ENCODE data around the gene SPSB3. TPM values are rescaled to one million over a fixed set of nuclear protein-coding genes. Genes with fewer than 3 reads are reported as not detected.

The SPSB3 gene
- polyA plus RNA-seq, 12 donors = 16.2 to 30.8 (median 22.0) TPM; not detected in 1

DNA sequence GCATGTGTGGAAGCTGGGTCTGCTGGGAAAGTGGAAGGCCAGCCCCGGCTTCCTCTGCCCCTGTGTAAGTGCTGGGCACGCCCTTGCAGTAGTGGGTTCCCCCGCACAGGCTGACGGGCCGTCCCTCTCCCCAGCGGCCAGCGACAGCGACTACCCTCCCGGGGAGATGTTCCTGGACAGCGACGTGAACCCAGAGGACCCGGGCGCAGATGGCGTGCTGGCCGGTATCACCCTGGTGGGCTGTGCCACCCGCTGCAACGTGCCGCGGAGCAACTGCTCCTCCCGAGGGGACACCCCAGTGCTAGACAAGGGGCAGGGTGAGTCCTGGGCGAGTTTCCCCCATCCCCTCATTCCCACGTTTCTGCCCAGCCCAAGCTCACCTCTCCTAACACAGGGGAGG, 16.5 kb downstream of the SPSB3 start:
- no peak for DNase-seq

DNA sequence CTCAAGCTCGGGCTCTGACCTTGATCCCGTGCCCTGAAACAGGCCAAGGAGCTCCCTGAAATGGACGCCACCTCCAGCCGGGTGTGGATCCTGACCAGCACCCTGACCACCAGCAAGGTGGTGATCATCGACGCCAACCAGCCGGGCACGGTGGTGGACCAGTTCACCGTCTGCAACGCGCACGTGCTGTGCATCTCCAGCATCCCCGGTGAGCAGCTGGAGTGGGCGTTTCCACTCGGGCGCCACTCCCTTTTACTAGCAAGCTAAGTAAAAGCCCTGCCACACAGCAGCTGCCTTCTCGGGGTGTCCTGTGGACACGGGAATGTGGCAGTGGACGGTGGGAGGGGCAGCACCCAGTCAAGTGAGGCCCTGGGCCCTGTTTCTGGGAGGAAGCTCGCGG, 17.4 kb downstream of the SPSB3 start:
- no peak for DNase-seq

DNA sequence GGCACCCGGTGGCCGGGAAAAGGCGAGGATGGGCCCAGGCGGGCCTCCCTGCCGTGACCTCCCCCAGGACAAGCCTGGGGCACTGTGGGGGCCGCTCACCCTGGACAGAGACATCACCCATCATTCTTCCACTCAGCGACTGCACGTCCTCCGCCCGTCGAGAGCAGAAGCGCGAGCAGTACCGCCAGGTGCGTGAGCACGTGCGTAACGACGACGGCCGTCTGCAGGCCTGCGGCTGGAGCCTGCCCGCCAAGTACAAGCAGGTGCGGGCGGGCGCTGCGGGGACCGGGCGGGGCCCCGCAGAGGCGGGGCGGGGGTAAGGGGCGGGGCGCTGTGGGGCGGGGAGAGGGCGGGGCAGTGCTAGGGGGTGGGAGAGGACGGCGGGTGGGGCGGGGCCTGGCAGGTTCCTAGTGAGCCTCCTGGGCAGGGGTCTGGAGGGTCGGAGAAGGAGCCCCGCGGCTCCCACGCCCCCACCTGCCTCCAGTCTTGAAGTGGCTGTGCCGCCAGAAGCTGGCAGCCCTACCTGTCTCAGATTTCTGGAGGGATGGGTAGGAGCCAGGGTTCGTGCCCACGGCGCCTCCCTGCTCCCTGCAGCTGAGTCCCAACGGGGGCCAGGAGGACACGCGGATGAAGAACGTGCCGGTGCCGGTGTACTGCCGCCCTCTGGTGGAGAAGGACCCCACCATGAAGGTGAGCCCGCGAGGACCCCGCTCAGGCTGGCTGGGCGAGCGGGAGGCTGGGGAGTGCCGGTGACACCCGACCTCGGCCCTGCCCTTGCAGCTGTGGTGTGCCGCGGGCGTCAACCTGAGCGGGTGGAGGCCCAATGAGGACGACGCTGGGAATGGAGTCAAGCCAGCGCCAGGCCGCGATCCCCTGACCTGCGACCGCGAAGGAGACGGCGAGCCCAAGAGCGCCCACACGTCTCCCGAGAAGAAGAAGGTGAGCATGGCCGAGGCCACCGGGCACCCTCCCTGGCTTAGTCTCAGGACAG, 18.6 kb downstream of the SPSB3 start:
- DNase-seq = no peak

DNA sequence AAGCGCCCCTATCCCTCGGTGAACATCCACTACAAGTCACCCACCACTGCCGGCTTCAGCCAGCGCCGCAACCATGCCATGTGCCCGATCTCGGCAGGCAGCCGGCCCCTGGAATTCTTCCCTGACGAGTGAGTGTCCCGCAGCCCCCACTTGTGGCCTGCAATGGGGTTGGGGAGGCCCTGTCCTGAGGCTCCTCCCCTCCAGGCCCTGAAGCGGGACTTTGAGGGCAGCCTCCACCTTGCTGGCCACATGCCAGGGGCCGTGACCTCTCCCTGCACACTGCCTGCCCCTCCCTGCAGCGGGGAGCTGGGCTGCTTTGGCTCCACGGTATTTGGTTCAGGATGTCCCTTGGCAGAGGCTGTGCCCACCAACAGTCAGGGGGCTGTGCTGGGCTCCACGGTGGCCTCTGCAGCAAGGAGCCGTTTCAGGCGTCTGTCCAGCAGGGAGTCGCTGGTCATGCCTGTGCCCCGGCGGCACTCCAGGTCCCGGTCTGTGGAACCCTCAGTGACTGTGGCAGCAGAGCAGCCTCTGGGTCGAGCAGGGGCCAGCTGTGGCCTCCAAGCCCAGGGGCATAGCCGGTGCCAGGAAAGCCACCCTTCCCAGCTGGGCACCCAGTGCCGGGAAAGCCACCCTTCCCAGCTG, 19.4 kb downstream of the SPSB3 start:
- DNase-seq = no peak

GRCh38 chr16:1762196-1762878, 20.0 kb downstream of the SPSB3 start:
- DNase-seq = no peak

GRCh38 chr16:1761751-1762150, 20.6 kb downstream of the SPSB3 start:
- DNase-seq = no peak

DNA sequence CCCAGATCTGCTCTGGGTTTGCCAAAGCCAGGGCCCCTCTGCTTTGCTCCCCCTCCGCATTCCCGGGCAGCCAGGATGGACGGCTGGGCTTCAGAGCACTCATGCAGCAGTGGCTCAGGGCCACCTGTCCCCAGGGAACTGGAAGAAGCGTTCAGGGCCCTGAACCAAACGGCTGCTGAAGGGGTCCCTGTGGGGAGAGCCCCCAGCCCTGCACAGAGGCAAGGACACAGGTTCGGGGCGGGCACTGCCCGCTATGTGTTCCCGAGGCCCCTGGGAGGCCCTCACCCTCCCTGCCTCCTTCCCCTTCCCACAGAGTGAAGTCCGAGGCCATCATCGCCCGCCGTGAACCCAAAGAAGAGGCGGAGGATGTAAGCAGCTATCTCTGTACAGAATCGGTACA, 21.5 kb downstream of the SPSB3 start:
- no peak for DNase-seq

GRCh38 chr16:1759511-1759910, 22.9 kb downstream of the SPSB3 start:
- no peak for DNase-seq

DNA sequence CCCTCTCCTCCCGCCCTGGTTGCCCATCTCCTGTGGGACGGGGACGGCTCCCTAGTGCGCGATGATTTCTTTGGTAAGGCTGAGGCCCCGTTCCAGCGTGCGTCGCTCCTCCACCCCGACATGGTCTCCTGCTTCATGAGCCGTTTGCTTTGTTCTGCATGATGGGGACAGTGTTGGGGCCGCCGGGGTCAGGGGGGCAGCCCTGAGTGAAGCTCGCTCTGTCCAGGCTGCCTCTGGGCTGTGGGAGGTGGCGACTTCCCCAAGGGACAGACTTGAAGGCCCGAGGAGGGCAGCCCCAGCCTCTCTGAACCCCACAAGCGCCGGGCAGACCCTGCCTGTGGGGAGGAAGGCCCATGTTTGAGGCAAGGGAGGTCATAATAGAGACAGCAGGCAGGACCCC, 23.4 kb downstream of the SPSB3 start:
- no peak for DNase-seq

DNA sequence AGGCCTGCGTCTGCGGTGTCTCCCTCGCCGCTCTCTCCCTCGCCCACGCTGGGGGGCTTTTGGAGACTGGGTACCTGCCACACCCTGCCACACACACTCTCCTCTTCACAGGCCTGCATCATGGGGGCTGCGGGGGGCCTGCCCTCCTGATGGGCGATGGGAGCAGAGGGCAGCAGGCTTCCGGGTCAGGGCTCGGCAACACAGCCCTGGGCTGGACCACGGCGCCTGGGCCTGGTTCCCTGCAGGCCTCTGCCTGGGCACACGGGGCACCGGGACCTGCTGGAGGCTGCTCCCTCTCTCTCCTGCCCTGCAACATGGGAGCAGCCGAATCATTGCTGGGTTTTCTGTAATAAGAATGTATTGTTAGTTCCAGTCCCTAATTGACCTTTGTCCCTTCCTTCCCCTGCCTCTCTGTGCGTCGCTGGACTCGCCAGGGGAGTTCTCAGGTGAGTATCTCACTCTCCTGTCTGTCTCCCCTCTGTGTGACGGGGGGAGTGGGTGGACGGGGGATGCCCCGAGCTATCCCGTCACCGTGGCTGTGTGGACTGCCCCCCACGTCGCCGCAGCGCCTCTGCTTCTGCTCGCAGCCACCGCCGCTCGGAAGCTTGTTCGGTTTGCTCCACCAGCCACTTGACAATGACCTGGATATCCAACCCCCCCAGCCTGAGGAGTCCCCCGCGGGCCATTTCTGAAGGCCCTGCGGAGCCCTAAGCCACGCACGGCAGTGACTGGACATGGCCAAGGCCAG, 24.5 kb downstream of the SPSB3 start:
- no peak for DNase-seq

GRCh38 chr16:1754204-1754603, 28.2 kb downstream of the SPSB3 start:
- no peak for DNase-seq

GRCh38 chr16:1752853-1753252, 29.5 kb downstream of the SPSB3 start:
- DNase-seq = no peak

DNA sequence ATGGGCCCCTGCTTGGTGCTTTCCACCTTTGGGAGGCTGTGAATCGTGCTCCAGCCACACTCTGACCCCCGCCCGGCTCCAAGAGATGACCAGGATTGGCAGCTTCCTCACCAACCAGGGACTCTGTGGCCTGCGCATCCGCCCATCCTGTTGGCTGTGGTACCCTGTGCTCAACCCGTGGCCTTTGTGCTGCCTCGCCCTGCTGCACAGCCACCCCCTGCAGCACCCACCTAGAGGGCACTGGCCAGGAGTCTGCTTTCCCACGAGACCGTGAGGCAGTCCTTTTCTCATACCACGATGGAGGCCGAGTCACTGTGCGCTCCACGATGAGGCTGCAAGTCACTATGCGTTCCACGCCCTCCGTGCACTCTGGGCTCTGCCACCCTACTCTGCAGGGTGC, 30.4 kb downstream of the SPSB3 start:
- no peak for DNase-seq

DNA sequence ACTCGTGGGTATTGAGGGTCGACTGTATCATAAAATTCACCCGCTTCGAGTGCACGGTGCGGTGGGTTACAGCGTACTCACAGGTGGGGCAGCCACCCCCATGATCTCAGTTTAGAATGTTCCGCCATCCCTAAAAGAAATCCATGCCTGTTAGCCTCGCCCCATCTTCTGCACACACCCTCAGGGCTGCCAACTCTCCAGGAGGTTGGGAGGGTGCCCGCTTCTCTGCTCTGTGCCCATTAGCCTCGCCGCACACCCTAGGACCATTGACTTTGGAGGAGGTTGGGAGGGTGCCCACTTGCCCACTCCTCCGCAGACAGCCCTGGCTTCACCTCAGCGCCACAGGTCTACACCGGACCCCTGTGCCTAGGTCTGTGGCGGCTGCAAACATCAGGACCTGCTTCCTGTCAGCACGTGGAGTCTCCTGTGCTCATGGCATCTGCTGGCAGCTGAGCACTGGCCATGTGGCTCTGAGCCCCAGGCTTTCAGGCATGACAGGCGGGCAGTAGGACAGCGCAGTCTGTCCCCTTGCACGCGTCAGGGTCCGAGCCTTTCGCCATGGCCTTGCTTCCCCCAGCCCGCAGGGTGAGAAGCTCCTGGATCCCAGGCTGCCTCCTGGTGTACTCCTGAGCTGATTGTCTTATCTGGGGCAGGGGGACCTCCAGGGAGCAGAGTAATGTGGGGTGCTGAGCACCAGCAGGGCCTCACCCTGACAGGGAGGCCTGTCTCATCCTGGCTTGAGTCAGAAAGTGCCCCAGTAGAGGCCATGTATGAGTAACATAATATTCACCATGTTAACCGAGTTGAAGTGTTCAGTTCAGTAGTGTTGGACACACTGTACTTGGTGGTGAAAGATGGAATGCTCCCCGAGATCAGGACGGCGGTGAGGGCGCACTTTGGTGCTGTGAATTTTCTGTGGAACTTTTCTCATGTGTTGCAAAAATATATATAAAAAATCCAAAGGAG, 32.9 kb downstream of the SPSB3 start:
- DNase-seq = no peak

DNA sequence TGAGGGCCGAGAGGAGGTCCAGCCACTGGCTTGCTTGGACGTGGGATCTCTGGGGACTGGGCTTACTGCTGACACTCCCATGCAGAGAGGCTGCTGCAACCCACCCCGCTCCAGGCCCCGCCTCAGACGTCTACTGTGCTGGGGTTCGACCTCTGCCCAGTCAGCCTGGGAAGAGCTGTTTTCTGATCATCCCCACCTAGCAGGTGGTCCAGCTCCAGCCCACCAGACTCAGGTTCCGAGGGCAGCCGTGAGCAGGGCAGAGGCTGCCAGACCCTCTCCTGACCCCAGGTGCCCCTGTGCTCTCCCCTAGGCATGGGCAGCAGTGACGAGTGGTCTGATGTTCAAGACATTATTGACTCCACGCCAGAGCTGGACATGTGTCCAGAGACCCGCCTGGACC, 34.4 kb downstream of the SPSB3 start:
- DNase-seq = no peak

- no peak for DNase-seq
Observed at GRCh38 chr16:1746693-1747195, 35.6 kb downstream of the SPSB3 start.

DNA sequence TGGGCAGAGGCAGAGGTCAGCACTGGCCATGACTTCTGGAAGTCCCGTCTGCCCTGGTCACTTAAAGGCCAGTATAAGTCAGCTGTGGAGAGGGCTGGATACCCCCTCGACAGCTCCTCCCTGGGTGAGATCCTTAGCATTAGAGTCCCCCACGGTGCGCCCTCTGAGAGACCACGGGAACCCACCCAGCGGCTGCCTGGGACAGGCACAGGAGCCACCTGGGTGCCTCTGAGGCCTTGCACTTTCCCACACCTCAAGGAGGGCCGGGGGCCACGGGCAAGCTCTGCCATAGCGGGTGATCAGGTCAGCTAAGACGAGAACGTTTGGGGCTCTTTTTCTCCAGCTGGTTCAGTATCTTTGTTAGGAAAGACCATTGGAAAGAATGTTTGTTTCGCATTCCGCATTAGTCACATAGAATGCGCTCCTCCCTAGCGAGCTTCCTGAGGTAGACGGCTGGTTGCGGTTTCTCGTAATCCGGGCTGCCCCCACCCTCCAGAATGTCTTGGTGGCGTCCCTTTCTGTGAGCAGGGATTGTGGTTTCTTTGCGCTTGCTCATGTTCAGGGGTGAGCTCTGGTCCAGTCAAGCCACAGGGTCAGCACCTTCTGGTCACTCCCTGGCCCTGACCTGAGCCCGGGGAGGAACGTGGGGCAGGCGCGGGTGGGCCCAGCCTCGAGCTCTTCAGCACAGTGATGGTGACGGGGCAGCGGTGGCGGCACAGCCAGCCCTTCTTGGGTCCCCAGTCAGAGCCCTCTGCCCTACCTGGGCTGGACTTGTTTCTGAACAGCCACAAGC, 36.3 kb downstream of the SPSB3 start:
- no peak for DNase-seq

DNA sequence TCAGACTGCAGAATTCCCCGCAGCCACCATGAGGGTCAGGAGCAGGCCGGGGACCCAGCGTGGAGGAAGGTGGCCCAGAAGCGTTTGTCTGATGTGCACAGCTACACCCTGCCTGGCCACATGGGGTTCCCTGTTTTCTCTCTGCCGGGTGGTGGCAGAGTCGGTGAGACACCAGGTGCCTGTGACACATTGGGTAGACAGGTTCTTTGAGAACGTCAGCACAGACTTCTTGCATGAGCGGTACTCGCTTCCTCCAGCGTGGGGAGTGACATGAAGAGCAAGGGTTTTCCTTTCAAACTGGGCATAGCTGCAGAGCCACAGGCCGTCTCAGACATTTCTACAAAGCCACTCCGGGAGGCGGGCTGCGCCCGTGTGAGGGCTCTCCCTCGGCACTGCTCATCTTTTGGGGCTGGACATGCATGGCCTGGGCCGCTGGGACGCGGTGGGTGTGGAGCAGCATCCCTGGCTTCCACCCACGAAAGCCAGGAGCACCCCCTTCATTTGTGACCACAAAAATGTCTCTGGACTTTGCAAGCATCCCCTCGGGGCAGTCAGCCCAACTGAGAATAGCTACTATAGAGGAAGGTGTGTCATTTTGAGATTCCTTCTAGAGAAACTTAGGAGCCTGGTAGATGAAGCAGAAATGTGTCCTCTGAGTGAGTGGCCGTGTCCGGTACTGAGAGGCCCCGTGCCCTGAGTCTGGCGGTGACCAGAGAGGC, 37.0 kb downstream of the SPSB3 start:
- no peak for DNase-seq

DNA sequence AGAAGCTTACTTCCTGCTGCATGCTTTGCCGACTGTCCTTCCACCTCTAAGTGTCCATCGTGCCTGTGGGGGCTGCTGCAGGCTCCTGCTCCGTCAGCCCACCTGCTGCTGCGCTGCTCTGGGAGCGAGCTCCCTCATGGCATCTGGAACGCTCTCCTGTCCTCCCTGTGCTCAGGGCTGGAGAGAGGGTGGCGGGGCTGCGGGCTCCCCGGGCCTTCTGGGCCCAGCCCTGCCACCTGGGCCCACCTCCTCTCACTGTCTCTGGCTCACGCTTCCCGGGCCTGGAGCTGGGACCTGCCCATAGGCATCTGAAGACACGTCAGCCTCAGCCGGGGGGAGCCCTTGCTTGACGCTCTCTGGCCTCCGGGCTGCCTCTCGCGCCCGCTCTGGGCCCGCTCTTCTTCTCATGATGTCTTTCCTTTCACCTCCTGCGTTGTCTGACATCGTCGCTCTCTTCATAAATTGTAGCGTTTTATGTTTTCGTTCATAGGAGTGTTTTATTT, 38.0 kb downstream of the SPSB3 start:
- no peak for DNase-seq
